ENCODE results near the gene GPR42.
A peak's percentile ranks its signal among the peaks of the same experiment; 100 is the strongest.

The GPR42 gene, protein sequence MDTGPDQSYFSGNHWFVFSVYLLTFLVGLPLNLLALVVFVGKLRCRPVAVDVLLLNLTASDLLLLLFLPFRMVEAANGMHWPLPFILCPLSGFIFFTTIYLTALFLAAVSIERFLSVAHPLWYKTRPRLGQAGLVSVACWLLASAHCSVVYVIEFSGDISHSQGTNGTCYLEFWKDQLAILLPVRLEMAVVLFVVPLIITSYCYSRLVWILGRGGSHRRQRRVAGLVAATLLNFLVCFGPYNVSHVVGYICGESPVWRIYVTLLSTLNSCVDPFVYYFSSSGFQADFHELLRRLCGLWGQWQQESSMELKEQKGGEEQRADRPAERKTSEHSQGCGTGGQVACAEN

GRCh38 chr19:35370722-35371121 is at the start of gene GPR42:
Gene GPR42 (plus strand): TSS chr19:35371068. CDS start chr19:35371360, 292 bp downstream.
- H4K20me1 ChIP-seq, result no peaks in the 10 kb centered on the region
- H3K9ac ChIP-seq, result no peak within 1 kb of the TSS
- no peaks in the 10 kb centered on the region for H3K27me3 ChIP-seq
- H3K4me1 ChIP-seq, result peaks cover 0 to 25% (median 15%) of the 10 kb centered on the region in 10 experiments; a peak in 18 of 20 replicates
- peaks cover 0 to 18% (median 4%) of the 10 kb centered on the region in 11 experiments; a peak in 13 of 22 replicates for H3K9me3 ChIP-seq (replicated peaks in 1 of 11)
- H3K4me2 ChIP-seq, result no peak within 1 kb of the TSS
- no peak within 1 kb of the TSS for H3K27ac ChIP-seq
- no peak within 1 kb of the TSS for H3K4me3 ChIP-seq
- H3K36me3 ChIP-seq, result no peaks in the 10 kb centered on the region
- no peak for TF ChIP-seq Cebpa-rat (IDR thresholded peaks at IDR 0.05)

DNA sequence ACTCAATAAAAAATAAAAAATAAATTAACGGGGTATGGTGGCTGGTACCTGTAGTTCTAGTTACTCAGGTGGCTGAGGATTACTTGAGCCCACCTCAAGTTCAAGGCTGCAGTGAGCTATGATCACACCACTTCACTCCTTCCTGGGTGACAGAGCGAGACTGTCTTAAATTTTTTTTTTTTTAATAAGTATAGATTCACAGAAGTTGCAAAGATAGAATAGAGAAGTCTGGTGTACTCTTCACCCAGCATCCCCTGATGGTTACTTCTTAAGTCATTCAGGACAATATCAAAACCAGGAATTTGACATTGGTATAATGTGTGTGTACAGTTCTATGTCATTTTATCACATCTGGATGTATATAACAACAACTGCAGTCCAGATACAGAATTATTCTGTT is 49.6 kb upstream of the GPR42 start:
- peaks cover 6 to 11% (median 8%) of the 10 kb centered on the region in 11 experiments; a peak in 21 of 22 replicates for H3K9me3 ChIP-seq (replicated peaks in 1 of 11)
- TF ChIP-seq Cebpa-rat (IDR thresholded peaks at IDR 0.05), result no peak
- peak overlapping the region in 10 of 11 experiments; percentile 72 to 88 (median 82); a peak in 21 of 22 replicates for H3K9ac ChIP-seq
- H3K4me3 ChIP-seq, result peak overlapping the region in 2 of 10 experiments; percentile 30 to 58; a peak in 3 of 20 replicates
- H3K36me3 ChIP-seq, result 0 out of 22 replicates have a peak, but pooled peaks cover 0 to 4% (median 0%) of the 10 kb centered on the region in 11 experiments
- no peaks in the 10 kb centered on the region for H3K27me3 ChIP-seq
- no peaks in the 10 kb centered on the region for H4K20me1 ChIP-seq
- H3K4me1 ChIP-seq, result peaks cover 84 to 97% (median 88%) of the 10 kb centered on the region in 10 experiments
- peak overlapping the region; percentile 76 to 98 (median 95) for H3K27ac ChIP-seq
- H3K4me2 ChIP-seq, result peak overlapping the region; percentile 83 to 98 (median 94)

DNA sequence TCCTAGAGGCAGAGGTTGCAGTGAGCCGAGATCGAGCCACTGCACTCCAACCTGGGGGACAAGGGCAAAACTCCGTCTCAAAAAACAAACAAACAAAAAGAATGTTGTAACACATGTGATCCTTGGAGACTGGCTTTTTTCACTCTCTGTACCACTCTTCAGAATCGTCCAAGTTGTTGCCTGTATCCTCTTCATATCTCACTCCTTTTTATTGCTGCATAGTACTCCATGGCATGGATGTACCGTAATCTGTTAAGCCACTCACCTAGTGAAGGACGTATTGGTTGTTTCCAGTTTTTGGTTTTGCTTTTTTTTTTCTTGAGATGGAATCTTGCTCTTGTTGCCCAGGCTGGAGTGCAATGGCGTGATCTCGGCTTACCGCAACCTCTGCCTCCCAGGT is 48.9 kb upstream of the GPR42 start:
- Histone ChIP-seq H3K27ac (peak overlapping the region in 9 of 11 experiments; percentile 90 to 98 (median 95); a peak in 17 of 22 replicates), H3K4me3 (no peak overlapping the region), H3K9ac (0 out of 22 replicates have a peak overlapping the region, but pooled peaks of 2 of the 11 experiments have one; percentile 88), H3K27me3 (no peaks in the 10 kb centered on the region), H3K36me3 (0 out of 22 replicates have a peak, but pooled peaks cover 0 to 4% (median 0%) of the 10 kb centered on the region in 11 experiments), H4K20me1 (no peaks in the 10 kb centered on the region), H3K4me1 (peaks cover 82 to 97% (median 86%) of the 10 kb centered on the region in 10 experiments), H3K9me3 (replicated peaks in 1 of 11) (peaks cover 6 to 11% (median 8%) of the 10 kb centered on the region in 11 experiments; a peak in 21 of 22 replicates), H3K4me2 (peak overlapping the region; percentile 83 to 98 (median 94); a peak in 17 of 22 replicates)
- no peak for TF ChIP-seq Cebpa-rat (IDR thresholded peaks at IDR 0.05)

GRCh38 chr19:35327642-35328041 is 43.2 kb upstream of the GPR42 start:
- Histone ChIP-seq H4K20me1 (peaks cover 0 to 24% (median 0%) of the 10 kb centered on the region in 11 experiments; a peak in 3 of 22 replicates), H3K36me3 (peaks cover 0 to 9% (median 0%) of the 10 kb centered on the region in 11 experiments; a peak in 1 of 22 replicates), H3K4me3 (no peak overlapping the region), H3K27ac (peak overlapping the region in 9 of 11 experiments; percentile 47 to 84 (median 72); a peak in 15 of 22 replicates), H3K27me3 (no peaks in the 10 kb centered on the region), H3K4me2 (peak overlapping the region; percentile 74 to 98 (median 93)), H3K9me3 (replicated peaks in 1 of 11) (peaks cover 0 to under 1% (median 0%) of the 10 kb centered on the region in 11 experiments; a peak in 2 of 22 replicates), H3K9ac (peak overlapping the region in 2 of 11 experiments; percentile 72 to 86; a peak in 1 of 22 replicates), H3K4me1 (peaks cover 78 to 97% (median 87%) of the 10 kb centered on the region in 10 experiments)
- TF ChIP-seq Cebpa-rat (IDR thresholded peaks at IDR 0.05), result no peak

DNA sequence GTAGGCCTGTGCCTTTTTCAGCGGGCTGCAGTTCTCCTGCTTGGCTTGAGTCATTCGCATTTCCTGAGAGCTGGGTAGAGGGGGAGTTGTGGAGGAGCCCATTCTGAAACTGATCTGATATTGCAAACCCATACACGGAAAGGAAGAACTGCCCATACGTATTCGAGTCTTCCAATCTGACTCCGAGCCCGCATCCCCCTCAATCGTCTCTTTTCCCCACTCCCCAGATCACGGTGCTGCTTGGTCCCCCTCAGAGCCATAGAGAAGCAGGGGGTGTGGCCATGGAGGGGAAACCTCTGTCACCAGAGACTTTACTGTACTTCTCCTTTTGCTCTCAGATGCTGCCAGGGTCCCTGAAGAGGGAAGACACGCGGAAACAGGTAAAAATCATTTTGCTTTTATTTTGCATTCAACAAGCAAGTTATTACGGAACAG is 42.0 kb upstream of the GPR42 start, which contains the start of gene CD22:
CD22 (plus strand) TSS at position 337 of the 435 bp plus-strand sequence. CDS start 2,854 bp downstream, outside the sequence.
- H3K4me1 ChIP-seq, result peaks cover 78 to 97% (median 87%) of the 10 kb centered on the region in 10 experiments
- H3K36me3 ChIP-seq, result peaks cover 0 to 21% (median 6%) of the 10 kb centered on the region in 11 experiments; a peak in 12 of 22 replicates
- H4K20me1 ChIP-seq, result peaks cover 0 to 36% (median 0%) of the 10 kb centered on the region in 11 experiments; a peak in 4 of 22 replicates
- peak within 1 kb of the TSS; percentile 41 to 87 (median 68) for H3K4me3 ChIP-seq
- H3K9ac ChIP-seq, result peak within 1 kb of the TSS; percentile 52 to 86 (median 75); a peak in 21 of 22 replicates
- peak within 1 kb of the TSS in 9 of 11 experiments; percentile 47 to 84 (median 72); a peak in 18 of 22 replicates for H3K27ac ChIP-seq
- no peaks in the 10 kb centered on the region for H3K27me3 ChIP-seq
- no peaks in the 10 kb centered on the region for H3K9me3 ChIP-seq (replicated peaks in 1 of 11)
- TF ChIP-seq Cebpa-rat (IDR thresholded peaks at IDR 0.05), result no peak
- H3K4me2 ChIP-seq, result peak within 1 kb of the TSS; percentile 74 to 98 (median 93)

DNA sequence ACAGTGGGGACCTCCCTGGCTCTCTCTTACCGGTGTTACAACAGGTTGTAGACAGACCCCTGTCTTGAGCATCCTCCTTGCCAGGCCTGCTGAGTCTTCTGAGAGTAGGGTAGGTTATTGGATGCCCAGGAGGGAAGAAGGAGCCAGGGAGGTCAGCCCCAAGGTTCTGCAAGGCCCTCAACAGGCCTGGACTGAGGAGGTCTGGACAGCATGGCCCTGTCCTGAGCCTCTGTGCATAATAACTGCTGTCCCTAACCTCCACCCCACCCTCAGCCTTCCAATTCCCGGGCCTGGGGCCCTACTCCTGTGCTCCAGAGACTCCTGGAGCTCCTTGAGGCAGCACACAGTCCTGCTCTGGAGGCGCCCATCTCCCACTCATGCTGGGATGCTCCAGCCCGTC is 41.5 kb upstream of the GPR42 start:
- peak overlapping the region; percentile 74 to 98 (median 93) for H3K4me2 ChIP-seq
- H3K4me1 ChIP-seq, result peaks cover 77 to 97% (median 87%) of the 10 kb centered on the region in 10 experiments
- no peaks in the 10 kb centered on the region for H3K9me3 ChIP-seq (replicated peaks in 1 of 11)
- H3K9ac ChIP-seq, result peak overlapping the region; percentile 52 to 86 (median 75); a peak in 21 of 22 replicates
- no peaks in the 10 kb centered on the region for H3K27me3 ChIP-seq
- H3K36me3 ChIP-seq, result peaks cover 0 to 26% (median 10%) of the 10 kb centered on the region in 11 experiments; a peak in 13 of 22 replicates
- peaks cover 0 to 41% (median 0%) of the 10 kb centered on the region in 11 experiments; a peak in 4 of 22 replicates for H4K20me1 ChIP-seq
- TF ChIP-seq Cebpa-rat (IDR thresholded peaks at IDR 0.05), result no peak
- peak overlapping the region in 9 of 11 experiments; percentile 47 to 84 (median 72); a peak in 18 of 22 replicates for H3K27ac ChIP-seq
- H3K4me3 ChIP-seq, result peak overlapping the region; percentile 41 to 87 (median 68)

DNA sequence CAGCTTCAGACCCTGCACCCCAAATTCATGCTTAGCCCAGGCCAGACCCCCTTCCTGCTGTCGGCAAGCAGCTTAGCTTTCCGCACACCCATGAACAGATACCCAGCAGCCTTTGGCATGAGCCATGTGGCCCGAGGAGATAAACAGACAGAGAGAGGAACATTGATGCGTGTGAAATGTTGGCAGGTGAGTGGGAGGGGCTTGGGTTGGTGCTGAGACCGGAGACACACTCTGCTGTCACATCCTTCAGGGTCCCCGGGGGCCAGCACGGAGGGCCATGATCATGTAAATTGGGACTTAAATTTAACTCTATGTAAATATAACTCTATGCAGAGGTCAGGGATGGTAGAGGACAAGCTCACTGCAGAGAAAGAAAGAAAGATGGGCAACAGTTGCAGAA is 40.4 kb upstream of the GPR42 start:
- Histone ChIP-seq H3K9ac (peak overlapping the region in 9 of 11 experiments; percentile 58 to 86 (median 77); a peak in 19 of 22 replicates), H3K27ac (peak overlapping the region in 8 of 11 experiments; percentile 65 to 84 (median 73); a peak in 16 of 22 replicates), H3K4me1 (peaks cover 71 to 97% (median 92%) of the 10 kb centered on the region in 10 experiments), H3K4me2 (peak overlapping the region; percentile 74 to 98 (median 93)), H3K27me3 (no peaks in the 10 kb centered on the region), H3K36me3 (peaks cover 0 to 37% (median 19%) of the 10 kb centered on the region in 11 experiments; a peak in 14 of 22 replicates), H3K9me3 (replicated peaks in 1 of 11) (no peaks in the 10 kb centered on the region), H4K20me1 (peaks cover 0 to 43% (median 0%) of the 10 kb centered on the region in 11 experiments; a peak in 4 of 22 replicates), H3K4me3 (peak overlapping the region; percentile 41 to 87 (median 68))
- no peak for TF ChIP-seq Cebpa-rat (IDR thresholded peaks at IDR 0.05)

GRCh38 chr19:35331551-35332214 is 39.2 kb upstream of the GPR42 start:
- H3K4me2 ChIP-seq, result peak overlapping the region; percentile 74 to 98 (median 93)
- no peaks in the 10 kb centered on the region for H3K27me3 ChIP-seq
- peak overlapping the region in 10 of 11 experiments; percentile 29 to 86 (median 74); a peak in 20 of 22 replicates for H3K9ac ChIP-seq
- peaks cover 0 to 54% (median 0%) of the 10 kb centered on the region in 11 experiments; a peak in 6 of 22 replicates for H4K20me1 ChIP-seq
- TF ChIP-seq Cebpa-rat (IDR thresholded peaks at IDR 0.05), result no peak
- peak overlapping the region; percentile 20 to 87 (median 68); a peak in 19 of 20 replicates for H3K4me3 ChIP-seq
- H3K27ac ChIP-seq, result peak overlapping the region in 8 of 11 experiments; percentile 65 to 84 (median 73); a peak in 16 of 22 replicates
- H3K4me1 ChIP-seq, result peaks cover 71 to 100% (median 100%) of the 10 kb centered on the region in 10 experiments
- peaks cover 5 to 49% (median 32%) of the 10 kb centered on the region in 11 experiments; a peak in 19 of 22 replicates for H3K36me3 ChIP-seq
- H3K9me3 ChIP-seq (replicated peaks in 1 of 11), result no peaks in the 10 kb centered on the region

Data from BLaER1 treated with 17β-estradiol and CSF1 and Interleukin-3, amounts not matched to agents 10 nM and 100 nM (cell line).